Measurements from ENCODE around the gene CFAP210.

CFAP210 gene

GRCh38 chr2:169694113-169694893, at the start of gene CFAP210, which contains the start of gene PHOSPHO2 (continued):
- TF ChIP-seq ZNF354C (tag by site-specific recombination; IDR thresholded peaks at IDR 0.05; ENCODE audit: borderline replicate concordance, low read depth) (no peak), KLF16 (tag by site-specific recombination; IDR thresholded peaks at IDR 0.05) (no peak), ZNF549 (tag by site-specific recombination; IDR thresholded peaks at IDR 0.05) (no peak), ZBTB7A (tag by site-specific recombination; IDR thresholded peaks at IDR 0.05; ENCODE audit: low read depth) (no peak), TCF7L2 (IDR thresholded peaks at IDR 0.05; ENCODE audit: borderline replicate concordance, low read depth, low read length) (no peak), PRDM6 (tag by site-specific recombination; IDR thresholded peaks at IDR 0.05) (no peak), ZNF596 (tag by site-specific recombination; IDR thresholded peaks at IDR 0.05) (no peak), ZSCAN5A (tag by site-specific recombination; IDR thresholded peaks at IDR 0.05) (no peak), ZNF518A (tag by site-specific recombination; conservative IDR thresholded peaks at IDR 0.05; ENCODE audit: low read depth) (no peak), ZNF654 (tag by site-specific recombination; IDR thresholded peaks at IDR 0.05; ENCODE audit: low read depth) (no peak), OSR2 (tag by site-specific recombination; IDR thresholded peaks at IDR 0.05) (no peak), GLIS2 (tag by site-specific recombination; IDR thresholded peaks at IDR 0.05) (peak; percentile 84), ZNF10 (tag by site-specific recombination; IDR thresholded peaks at IDR 0.05) (no peak), ZNF777 (tag by site-specific recombination; IDR thresholded peaks at IDR 0.05; ENCODE audit: borderline replicate concordance) (no peak), ZBTB6 (tag by site-specific recombination; IDR thresholded peaks at IDR 0.05) (no peak), ZNF449 (tag by site-specific recombination; IDR thresholded peaks at IDR 0.05) (peak; percentile 63), IKZF3 (tag by site-specific recombination; IDR thresholded peaks at IDR 0.05) (no peak), ZBTB10 (tag by site-specific recombination; IDR thresholded peaks at IDR 0.05) (0 out of 2 replicates have a peak, but pooled peaks have one; percentile 27), ZNF174 (tag by site-specific recombination; IDR thresholded peaks at IDR 0.05) (no peak), ZNF433 (tag by site-specific recombination; IDR thresholded peaks at IDR 0.05; ENCODE audit: low read depth) (no peak), ZNF302 (tag by site-specific recombination; IDR thresholded peaks at IDR 0.05; ENCODE audit: low read depth) (no peak), ZBTB26 (tag by site-specific recombination; optimal IDR thresholded peaks at IDR 0.05) (peak; percentile 79)

Data from HEK293 (cell line).